ENCODE measurements around the gene SEMA3C.

SEMA3C gene

DNA sequence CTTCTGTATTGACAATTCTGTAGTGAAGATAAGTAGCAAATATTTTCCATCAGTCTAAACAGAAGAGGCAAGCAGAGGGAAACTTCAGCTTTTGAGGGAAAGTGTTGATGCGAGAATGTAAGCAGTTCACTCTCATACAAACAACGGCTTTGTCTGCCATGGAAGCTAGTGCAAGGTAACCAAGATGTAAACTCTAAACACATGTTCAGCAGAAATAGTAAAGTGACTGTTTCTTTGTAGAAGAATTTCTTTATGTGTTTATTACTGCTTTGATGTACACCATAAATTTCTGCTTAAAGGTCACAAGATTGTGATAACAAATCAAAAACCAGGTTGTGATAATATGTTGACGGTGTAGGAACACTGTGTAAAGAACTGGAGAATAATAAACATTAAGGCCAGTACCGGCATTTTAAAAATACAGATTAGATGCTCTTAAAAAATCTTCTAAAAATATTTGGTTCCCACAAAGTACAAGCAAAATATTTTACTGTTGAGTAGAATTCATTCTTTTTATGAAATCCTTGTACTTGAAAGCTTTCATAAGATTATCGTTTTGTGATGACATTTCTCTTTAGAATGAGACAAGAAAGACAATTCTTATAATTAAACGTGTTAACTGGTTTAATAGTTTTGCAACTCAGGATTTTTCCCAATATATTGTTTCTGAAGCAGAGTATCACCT is 34.2 kb downstream of the SEMA3C start:
- DNase-seq: no peak

DNA sequence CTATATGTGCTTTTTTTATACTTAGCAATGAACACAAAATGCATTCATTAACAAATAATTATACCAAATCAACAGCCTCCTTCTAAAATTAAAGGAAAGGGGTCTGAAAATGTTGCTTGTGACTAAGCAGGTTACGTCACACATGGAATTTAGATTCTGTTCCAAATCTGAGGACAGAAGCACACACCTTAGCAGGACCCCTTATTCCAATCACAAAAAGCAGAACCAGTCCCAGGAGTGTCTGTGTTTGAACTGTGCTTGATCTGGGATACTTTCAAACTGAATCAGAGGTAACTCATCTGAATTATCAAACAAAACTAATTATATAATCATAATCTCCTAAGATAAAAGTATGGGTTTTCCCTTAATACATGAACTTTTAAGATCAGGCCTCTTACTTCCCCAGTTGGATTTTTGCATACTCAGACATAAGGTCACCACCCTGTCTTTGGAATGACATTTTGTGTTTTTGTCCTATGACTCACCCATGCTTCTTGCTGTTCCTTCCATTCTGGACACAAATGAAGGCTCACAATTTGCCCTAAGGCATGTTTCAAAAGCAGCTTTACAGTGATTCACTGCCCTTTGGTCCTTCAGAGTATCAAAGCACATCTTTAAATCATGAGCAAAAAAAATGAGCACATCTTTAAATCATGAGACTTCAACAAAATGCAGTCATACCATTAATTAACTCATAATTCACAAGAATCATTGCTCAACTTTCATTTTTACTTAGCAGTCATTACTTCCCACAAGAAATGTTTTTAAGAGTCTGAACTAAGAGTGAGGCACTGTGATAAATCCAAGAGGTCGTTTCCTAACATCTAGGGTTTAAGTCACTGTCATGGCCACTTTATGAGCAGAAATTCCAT is 35.5 kb downstream of the SEMA3C start:
- no peak for DNase-seq

DNA sequence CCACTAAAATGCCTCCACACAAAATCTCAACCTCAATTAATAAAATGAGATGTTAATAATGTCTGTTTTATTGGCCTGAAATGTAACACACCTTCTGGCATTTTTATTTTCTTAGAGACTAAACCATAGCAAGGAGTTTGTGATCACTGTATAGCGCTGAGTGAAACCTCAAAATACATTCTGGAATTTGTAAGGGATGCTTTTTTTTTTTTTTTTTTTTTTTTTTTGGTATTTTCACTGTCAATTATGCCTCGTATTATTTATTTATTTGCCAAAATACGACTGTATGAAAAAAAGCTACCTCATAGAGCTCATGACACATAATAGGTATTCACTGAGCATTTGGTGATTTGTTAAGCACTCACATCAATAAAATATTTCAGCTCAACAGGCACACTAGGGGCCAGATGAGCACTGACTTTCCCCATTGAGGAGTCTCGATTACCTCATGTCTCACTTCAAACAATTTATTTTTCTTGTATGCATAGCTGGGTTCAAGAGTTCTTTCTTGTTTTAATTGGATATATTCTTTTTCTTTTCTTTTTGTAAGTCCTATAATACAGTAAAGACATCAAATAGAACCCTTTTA is 36.5 kb downstream of the SEMA3C start:
- DNase-seq: no peak

DNA sequence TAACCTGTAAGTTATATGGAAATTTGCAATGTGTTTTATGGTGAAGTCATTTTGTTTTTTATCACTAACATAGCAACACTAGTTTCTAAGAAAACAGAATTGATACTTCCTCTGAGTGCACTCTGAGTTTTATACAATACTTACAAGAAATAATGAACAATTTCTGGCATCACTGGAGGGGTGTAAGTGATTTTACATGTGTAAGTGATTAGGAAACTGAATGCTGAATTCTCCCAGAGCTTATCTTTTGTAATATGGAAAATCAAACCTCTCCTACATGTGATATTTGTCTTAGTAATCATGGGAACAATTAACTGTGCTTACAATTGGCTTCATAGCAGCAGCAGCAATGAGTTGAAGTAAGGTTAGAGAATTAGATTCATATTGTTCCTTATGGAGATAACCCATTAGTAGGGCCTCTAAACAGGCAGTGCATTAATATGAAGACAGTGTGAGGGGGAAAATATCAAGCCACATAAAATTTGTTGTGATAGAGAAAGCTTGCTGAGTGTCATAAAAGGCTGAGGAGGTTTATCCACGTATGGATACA is 37.4 kb downstream of the SEMA3C start:
- DNase-seq: no peak

DNA sequence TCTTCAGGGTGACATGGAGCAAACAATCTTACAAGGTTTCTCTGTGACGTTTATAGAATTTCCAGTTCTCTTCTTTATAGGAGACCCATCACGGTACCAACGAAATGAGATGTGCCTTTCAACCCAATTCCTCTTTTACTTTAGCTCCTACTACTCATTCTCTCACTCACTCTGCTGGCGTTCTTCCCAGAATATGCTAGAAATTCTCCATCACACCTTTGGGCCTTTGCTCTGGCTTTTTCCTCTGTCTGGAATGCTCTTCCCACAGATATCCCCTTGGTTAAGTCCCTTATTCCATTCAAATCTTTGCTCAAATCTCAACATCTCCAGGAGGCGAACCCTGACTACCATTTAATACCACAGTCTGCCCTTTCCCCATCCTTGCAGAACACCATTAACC is 39.0 kb downstream of the SEMA3C start:
- DNase-seq: no peak

DNA sequence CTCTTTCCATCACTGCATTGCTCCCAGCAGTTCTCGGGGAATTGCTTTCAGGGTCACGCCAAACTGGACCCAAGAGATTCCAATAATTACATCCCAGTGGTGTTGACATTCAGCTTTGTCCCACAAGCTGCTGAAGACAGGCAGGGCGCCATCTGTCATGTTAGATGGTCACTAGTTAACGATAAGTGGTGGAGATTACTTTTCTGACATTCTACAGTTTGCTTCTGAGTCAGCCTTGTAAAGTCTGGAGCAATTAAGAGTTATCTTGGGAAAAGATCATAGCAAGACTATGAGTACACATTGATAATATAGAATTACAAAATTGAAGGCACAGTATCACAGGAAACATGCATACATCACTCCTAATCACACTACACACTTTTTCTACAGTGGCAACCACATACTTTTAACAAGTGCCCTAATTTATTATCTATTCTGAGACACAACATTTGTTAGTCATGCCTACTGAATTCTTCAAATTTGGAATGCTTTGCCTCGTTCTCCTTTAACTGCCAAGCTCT is 41.9 kb downstream of the SEMA3C start:
- no peak for DNase-seq

DNA sequence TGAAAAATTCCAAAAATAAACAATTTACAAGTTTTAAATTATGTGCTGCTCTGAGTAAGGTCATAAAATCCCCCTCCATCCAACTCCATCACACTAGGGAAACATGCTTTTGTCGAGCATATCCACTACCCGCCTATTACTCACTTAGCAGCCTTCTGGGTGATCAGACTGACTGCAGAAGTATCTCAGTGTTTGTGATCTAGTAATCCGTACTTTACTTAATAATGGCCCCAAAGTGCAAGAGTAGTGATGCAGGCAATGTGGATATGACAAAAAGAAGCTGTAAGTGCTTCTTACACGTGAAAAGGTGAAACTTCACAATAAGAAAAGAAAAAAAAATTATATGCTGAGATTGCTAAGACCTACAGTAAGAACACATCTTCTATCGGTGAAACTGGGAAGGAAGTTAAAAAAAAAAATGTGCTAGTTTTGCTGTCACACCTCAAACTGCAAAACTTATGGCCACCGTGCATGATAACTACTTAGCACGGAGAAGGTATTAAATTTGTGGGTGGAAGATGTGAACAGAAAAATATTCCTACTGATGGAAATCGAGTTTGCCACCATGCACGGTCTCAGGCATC is 43.2 kb downstream of the SEMA3C start:
- no peak for DNase-seq

DNA sequence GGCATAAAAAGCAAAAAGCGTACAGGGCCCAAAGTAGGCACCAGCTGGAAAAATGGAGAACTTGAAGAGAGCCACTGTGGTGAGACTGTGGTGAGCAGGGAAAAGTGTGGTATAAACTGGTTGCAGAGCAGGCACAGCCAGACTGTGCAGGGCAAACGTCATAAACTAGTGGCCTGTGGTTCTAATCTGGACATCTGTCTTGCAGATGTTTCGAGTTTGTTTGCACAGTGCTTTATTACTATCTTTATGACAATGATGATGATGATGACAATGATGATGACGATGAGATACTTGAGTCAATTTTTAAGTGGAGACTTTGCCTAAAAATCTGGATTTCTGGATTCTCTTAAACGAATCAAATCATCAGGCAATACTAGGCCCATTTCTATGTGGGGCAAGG is 45.7 kb downstream of the SEMA3C start:
- DNase-seq: no peak

DNA sequence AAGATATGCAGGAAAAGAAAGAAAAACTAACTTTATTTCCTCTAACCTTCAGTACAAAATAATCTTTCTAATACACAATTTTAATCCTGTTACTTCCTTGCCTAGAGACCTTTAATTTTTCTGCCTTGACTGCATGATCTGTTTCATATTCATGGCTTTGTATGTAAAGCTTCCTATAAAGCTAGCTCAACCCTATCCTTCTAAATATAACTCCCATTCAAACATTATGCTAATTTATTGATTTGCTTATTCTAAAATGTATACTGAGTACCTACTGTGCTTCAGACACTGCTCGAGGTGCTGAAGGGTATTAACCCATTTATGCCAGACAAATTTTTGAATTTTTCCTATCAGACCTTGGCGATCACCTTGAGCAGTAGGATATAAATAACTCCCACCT is 47.6 kb downstream of the SEMA3C start:
- DNase-seq: no peak

DNA sequence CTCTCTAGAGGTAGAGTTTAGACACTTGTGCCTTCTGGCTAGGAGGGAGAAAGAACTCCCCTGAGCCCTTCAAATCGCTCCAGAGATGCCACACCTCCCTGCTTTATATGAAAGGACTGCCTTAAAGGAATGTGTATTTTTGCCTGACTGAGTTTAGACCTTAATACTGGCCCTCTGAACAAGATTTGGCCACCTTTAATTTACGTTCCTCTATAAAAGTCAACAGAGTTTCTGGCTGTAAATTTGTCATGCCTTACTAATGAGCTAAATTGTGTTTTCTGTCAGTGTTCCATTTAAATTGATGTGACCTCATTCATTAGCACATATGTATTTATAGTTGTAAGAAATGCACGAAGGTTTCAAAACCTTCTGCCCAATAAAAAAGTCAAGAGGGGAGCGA is 48.0 kb downstream of the SEMA3C start:
- no peak for DNase-seq

DNA sequence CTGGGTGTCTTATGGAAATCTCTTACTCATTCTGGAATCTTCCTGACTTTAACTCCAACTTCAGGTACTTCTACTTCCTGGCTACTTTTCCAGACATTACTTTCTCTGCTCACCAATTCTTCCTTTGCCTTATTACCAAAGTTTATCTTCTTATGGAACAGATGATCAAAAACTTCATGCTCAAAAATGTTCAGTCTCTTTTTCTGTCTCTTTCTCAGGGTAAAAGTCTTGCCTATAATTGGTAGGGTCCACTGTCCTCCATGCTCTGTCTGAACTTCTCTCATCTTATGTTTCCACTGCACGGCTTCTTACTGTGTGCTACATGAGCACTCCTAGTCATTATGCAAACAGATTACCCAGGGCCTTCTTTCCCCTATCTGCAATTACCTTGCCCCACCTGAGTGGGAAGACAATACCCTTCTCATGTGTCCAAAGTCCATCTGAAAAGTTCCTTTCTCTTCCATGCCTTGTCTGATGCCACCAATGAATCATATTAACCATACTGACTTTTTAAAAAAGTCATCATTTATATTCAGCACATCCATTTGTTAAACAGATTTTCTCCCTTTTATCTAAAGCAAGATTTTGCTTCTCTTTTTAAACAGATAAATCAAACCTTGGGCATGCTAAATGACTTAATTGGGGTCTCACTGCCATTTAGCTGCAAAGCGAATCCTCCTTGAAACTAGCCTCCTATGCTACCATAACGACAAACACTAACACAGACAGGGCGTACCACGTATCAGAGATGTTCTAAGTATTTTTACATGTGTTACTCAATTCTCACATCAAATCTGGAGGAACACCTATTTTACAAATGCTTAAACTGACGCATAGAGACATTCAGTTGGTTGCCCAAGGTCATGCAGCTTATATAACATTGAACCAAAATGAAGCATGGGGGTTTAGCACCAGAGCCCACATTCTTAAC is 48.8 kb downstream of the SEMA3C start:
- no peak for DNase-seq

DNA sequence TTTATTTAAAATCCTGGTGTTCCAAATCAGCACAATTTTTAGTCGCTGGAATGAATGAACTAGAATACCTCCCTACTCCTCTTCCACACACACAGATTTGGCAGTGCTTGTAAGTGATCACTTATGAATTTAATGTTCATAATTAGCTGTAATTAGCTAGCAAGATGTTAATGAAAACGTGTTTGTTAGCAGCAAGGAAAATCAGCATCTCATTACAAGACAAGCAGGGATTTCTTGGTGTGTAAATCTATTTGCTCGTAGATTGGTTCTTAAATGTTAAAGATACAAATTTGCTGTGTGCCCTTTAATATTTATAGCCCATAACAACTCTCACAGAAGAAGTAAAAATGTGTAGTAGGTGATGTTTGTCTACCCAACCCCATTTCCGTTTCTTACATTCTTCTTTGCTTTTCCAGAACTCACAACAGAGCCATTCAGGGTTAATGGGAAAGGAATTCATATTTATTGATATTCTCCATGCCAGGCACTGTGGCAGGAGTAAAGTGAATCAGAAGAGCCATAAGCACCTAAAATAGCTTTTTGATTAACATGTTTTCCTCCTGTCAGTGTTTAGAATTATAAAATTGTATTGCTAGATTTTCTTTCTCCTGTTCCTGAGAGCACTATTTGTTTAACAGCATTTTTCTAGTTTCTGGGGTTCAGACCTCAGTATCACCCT is 49.6 kb downstream of the SEMA3C start:
- DNase-seq: no peak

DNA sequence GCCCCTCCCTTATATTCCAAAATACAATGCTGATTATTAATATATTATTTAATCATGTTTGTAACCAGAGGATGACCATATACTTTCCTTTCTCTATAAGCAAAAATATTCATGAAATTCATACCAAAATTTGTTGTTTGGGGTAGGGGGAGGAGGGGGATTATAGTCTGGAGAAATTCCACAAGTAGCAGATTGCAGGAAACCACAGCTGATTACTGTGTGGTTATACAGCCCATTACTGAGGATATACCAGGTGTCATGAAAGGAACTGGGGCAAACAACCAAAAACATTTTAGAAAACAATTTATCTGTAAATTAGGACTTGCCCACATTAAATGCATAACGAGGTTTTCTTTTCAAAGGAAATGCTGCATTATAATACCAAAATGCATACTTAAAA is 50.3 kb downstream of the SEMA3C start:
- no peak for DNase-seq

DNA sequence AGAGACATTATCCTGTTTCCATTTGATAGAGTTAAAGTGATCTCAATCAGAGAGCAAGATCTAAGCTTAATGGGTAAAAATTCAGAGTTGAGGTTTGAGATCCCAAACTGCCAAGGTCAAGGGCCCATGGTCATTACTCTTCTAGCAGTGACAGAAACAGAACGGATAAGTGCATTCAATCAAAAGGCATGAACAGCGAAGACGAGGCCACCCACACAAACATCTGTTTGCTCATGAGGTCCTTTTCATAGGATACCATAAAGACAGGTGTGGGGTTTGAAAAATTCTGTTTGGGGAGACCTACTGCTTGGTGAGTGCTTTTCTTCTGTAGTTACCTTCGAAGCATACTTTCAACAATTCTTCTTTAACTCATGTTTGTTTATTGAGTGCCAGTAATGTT is 58.3 kb downstream of the SEMA3C start:
- no peak for DNase-seq

DNA sequence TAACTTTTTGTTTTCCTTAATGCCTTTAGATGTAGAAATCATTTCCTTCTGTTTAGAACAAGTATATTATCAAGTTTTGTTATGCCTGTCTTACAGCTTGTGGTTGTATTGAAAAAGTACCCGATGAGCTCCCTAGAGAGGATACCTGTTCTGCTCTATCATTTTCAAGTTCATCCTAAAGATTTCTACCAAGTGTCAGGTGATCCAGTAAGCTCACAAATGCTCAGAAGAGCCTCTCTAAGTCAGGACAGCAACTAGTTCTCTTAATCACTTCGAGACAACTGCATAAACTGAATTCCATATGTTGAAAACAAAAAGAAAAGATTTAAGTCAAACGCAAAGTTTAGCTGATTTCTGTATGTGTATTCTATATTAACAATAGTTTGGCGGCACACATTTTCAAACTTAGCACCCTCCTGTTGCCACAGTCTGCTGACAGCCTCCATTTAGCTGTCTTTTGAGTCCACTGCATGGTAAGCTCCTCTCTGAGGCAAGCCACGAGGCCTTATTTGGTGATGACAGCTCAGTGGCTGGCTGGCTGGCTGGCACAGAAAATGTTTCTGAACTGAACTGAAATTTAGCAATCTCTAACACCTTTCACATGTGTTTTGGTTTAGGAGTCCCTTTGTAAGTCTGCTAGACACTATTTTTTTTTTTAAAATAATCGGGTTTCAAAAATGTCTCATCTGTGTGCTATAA is 59.4 kb downstream of the SEMA3C start:
- DNase-seq: no peak

DNA sequence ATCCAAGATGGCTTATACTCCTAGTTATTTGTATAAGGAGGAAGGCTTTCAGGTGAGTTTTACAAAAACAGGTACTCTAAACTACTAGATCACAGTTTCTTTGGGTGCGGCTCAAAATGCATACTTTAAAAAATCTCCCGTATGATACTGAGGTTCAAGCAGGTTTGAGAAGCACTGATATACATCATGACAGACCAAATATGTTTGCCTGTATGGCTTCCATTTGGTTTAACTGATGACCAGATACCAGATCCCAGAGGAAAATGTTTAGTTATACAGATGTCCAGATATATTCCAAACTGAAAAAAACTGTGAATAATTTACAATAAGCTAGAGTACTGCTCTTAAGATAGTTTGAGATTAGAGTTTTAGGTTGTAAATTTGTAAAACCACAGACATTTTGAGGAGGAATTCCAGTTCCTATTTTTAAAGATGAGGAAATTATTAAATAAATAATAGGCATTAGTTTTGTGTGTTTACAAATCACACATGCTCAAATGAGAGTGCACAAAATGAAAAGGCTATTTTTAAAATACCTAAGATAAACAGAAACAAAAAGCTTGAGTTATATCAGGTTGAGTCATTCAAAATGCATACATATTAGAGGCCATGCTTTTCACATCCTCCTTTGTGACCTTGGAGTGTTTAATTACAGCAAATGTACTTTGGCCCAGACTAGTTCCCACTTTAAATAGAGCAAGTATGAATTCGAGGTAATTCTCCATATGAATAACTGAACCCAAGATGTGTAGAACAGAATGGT is 60.5 kb downstream of the SEMA3C start:
- no peak for DNase-seq

DNA sequence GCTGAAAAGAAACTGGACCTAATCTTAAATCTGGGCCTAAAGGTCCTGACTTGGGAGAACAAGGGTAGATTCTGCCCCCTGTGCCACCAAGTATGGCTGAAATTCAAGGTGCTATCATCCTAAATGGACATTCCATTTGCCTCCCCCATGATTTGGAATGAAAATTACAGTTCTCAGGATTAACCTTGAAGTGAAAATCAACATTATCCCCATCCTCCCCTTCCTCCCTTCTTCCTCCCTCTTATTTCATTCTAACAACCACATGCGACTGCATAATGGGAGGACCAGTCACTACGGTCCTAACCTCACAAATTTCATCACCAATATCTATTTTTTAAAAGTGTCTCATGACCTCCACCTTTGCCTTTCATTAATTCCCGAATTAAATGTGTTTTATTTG is 62.1 kb downstream of the SEMA3C start:
- DNase-seq: no peak

DNA sequence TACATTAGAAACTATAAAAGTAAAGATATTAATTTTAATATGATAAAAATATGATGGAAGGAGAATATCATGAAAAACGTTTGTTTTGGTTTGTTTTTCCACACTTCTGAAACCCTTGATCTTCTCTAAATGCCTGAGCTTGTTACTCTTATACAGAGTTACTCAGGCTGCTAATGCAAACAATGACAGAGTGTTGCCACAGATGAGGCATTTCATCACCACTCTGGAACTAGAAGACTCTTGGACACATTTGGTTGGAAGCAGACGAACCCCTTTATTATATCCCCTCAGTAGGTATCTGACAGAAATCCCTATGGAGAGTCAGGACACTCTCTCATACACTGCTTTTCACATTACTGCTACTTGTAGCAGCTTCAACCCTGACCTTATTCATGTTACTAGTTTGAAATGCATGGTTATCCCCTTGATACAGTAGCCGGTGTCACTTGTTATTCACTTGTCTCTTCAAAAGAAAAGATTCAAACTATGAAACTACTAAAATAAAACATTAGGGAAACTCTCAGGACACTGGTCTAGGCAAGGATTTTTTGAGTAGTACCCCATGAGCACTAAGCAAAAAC is 66.9 kb downstream of the SEMA3C start:
- DNase-seq: no peak

DNA sequence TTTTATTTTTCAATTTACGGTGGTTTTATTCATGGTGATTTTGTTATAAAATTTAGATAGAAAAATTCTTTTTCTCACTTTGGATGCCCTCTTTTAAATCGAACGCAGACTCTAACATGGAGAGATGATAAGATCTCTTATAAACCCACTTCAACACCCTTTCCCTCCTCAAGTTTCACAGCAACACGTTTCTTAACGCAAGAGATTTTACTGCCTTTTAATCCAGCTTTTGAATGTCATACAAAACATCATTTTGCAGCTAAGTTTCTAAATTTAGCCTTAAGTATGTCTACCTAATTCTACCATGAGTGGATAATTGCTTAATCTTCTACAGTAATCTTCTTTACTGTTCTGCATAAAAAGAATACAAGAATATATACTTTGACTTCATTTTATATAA is 70.0 kb downstream of the SEMA3C start:
- DNase-seq: no peak

DNA sequence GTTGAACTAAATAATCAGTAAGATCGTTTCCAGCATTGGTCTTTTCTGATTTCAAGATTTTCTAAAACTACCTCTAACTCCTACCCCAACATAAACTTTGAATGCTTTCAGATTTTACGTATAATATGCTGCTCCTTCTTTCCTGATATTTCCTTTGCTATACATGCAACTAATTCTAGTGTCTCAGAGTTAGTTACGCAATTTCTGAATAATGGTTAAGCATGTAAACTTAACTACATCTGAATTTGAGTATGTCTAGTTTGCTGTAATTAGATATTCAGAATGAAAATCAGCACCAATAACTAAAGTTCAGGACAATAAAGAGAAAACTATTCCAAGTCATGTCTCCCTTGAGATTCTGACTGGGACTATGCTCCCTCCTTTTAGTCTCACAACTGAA is 71.0 kb downstream of the SEMA3C start:
- no peak for DNase-seq
